Activated CD4-positive, alpha-beta T cell treated with anti-CD3 and anti-CD28 coated beads, Interleukin-2, amount 50 U/mL, for 4 hours (primary cell): ENCODE measurements around the gene ERLIN1.
"Not testable (repeated sequence)": the region's sequence is repeated elsewhere in the genome, so short reads cannot be mapped to it uniquely, and the experiment has no call there.

Source experiments
- DNase-seq, 2 experiments: peaks; one replicate each; pipeline ENCODE4 v3.0.0-alpha.2; 2020

ERLIN1 gene

DNA sequence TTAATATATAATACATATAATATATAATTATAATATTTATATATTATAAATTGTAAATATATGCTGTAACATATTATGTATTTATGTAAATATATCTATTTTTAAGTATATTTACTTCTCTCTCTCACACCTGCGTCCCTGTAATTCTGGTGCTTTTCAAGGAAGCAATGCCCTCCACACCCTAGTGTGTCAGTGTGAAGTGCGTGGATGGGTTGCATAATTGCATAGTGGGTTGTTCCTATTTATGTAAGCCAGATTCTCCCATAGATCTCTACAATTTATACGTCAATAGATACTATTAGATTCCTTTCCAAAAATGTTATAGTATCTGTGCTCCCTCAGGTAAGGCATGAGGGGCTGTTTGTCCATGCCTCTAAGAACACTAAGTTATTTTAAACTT is 54.3 kb downstream of the ERLIN1 start:
- DNase-seq: no peak

DNA sequence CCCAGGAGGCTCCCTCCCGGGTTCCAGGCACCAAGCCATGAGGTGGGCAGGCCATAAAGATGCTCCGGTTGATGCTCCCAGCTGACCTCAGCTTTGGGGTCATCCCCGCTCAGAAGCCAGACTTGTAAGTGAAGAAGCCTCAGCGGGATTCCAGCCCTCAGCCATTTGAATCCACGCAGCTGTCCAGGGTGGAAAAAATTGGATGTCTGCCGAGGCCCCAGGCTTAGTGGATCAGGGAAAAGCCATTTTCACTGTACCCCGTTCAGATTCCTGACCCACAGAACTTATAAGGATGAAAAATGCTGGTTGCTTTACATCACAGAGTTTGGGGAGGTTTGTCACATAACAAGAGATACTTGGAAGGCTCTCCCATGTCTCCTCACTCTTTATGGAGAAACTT is 55.0 kb downstream of the ERLIN1 start:
- no peak for DNase-seq

DNA sequence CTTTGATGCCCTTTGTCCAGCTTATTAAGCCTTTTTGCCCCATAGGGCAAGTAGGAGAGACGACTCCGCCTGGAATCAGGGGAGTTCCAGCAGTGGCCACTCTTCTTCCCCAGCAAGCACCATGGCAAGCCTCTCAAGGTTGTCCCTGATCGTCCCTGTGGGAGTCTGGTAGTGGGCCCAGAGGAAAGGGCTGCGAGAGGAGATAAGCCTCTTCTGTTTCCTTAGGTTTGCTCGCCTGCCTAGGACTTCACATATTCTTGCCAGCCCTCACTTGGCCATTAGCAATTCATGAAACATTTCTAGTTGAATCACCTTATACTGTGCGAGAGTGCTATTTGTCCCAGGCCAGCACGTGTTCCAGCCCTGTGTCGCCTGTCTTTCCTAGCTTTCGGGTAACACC is 56.4 kb downstream of the ERLIN1 start:
- DNase-seq: no peak

DNA sequence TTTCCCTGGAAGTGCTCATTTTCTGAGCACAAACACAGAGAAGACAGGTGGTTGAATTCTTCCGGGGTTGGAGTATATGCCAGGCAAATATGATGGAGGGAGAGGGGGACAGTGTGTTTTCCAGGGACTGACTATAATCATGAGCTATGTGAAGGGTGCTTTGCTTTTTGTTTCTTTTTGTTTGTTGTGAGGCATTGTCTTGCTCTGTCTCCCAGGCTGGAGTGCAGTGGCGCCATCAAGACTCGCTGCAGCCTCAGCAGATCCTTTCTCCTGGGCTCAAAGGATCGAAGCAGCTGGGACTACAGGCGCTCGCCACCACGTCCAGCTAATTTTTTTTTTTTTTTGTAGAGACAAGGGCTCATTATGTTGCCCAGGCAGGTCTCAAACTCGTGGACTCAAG is 56.9 kb downstream of the ERLIN1 start:
- no peak for DNase-seq

DNA sequence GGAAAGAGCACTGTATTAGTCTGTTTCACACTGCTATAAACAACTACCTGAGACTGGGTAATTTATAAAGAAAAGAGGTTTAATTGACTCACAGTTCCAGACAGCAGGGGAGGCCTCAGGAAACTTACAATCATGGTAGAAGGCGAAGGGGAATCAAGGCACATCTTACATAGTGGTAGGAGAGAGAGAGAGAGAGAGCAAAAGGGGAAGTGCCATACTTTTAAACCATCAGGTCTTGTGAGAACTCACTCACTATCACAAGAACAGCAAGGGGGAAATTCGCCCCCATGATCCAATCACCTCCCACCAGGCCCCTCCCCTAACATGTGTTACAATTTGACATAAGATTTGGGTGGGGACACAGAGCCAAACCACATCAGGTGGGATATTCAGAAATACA is 60.5 kb downstream of the ERLIN1 start:
- not testable (repeated sequence) for DNase-seq

DNA sequence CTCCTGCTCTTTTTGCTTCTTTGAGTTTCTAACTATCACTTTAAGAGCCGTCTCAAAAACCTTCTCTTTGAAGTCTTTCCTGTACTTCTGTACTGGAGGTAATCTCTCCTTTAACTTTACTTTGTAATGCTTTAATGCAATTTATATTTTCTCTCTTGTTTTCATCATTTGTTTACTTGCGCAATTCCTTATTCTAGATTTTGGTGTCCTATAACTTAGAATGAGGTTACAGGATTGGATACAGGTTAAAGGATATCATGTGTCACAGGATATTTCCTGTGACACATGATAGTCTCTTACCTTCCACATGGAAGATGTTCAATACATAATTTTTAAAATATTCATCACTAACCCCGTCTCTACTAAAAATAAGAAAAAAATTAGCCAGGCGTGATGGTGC is 61.7 kb downstream of the ERLIN1 start:
- no peak for DNase-seq

DNA sequence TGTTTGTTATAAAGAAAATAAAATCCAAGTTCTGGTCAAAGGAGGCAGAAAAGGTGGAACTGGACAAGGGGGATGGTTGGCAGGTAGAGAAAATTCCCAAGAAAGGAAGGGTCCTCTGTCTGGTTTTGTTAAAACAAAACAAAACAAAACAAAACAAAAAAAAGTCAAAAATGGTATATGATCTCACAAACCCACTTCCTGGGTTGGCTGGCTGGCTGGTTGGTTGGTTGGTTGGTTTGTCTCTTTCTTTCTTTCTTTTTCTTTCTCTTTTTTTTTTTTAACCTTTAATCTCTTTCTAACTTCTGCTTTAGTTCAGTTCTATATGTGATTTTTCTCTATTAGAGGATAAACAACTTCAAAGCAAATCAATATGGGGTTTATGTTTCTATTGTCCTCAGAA is 63.0 kb downstream of the ERLIN1 start:
- no peak for DNase-seq

DNA sequence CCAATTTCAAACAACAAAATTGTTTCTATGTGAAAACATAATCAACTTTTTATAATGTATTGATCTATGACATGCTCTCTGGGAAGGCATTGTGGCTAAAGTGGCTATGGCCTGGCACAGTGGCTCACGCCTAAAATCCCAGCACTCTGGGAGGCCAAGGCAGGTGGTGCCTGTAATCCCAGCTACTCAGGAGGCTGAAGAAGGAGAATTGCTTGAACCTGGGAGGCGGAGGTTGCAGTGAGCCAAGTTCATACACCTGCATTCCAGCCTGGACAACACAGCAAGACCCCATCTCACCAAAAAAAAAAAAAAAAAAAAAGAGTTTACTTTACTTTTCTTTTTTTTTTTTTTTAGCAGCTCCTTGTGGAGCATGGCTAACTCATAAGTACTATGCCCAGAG is 65.3 kb downstream of the ERLIN1 start:
- no peak for DNase-seq

DNA sequence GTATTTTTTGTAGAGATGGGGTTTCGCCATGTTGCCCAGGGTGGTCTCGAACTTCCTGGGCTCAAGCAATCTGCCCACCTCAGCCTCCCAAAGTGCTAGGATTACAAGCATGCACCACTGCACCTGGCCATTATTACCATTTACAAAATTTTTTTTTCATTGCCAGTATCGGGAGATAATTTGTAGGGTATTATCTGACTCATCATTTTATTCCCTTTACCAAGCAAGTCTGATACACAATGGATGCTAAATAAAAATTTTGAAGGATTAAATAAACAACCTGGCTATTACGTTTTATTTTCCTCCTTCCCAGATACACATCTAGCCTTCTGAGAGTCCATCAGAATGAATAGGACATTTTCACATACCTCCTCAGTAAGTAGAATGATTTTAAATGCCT is 66.1 kb downstream of the ERLIN1 start:
- no peak for DNase-seq

DNA sequence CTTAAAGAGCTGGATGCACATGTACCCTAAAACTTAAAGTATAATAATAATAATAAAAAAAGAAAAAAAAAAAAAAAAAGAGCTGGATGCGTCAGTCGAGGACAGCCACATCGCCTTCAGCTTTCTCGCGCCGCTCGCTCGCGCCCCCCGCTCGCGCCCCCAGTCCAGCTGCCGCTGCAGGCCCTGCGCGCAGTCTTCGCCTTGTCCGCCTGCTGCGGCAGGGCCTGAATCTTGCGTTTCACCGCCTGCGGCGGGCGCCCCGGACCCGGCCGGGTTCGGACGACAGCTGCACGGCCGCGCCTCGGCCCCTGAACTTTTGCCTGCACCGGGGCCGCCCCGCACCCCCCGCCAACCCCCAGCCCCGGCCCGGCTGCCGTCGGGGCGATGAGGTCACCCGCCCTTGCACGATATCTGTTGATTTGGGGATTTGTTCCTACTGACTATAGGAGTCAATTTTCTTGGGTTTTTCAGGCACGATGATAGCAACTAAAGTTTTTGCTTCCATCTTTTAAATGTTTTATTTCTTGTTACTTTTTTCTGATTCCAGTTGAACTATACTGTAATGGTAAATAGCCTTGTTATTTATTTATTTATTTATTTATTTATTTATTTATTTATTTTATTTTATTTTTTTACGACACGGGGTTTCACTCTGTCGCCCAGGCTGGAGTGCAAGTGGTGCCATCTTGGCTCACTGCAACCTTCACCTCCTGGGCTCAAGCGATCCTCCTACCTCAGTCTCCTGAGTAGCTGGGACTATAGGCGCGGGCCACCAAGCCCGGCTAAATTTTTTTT is 70.7 kb downstream of the ERLIN1 start:
- DNase-seq: no peak

DNA sequence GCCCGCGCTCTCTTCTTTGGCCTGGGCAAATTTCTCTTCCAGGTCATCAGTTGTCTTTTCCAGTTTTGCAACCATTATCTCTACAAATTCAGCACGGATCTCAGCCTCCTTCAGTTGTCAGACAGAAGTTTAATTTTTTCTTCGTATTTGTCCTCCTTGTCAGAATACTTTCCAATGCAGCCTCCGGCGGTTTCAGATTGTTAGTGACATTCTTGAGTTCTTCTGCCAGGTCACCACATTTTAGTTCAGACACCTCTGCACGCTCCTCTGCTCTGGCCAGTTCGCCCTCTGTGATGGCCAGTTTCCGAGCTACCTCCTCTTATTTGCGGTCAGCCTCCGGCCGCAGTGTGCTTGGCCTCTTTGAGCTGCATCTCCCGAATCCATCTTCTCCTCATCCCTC is 71.4 kb downstream of the ERLIN1 start:
- no peak for DNase-seq

DNA sequence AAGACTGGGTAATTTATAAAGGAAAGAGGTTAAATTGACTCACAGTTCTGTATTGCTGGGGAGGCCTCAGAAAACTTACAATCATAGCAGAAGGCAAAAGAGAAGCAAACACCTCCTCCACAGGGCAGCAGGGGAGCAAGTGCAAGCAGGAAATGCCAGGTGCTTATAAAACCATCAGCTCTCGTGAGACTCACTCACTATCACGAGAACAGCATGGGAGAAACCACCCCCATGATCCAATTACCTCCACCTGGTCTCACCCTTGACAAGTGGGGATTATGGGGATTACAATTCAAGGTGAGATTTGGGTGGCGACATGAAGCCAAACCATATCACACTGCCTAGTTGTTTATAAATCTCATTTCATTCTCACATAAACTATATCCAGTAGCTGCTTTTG is 76.2 kb downstream of the ERLIN1 start:
- no peak for DNase-seq

DNA sequence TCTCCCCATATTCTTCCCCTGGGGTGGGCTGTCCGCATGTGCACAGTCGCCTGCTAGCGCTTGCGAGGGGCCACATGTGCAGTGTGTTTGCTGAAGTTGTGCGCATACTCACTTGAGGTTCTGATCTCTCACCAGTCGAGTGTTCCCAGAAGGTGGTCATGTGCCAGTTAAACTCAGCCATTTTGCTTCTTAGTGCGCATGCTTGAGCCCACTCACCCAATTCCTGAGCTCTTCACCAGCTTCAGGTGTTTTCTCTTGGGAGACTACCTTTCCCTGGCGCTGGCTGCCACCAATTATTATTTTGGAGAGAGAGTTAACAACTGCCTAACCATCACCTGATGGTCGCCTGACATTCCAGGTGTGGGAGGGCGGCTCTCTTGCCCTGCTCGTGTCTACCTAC is 79.0 kb downstream of the ERLIN1 start:
- DNase-seq: no peak

DNA sequence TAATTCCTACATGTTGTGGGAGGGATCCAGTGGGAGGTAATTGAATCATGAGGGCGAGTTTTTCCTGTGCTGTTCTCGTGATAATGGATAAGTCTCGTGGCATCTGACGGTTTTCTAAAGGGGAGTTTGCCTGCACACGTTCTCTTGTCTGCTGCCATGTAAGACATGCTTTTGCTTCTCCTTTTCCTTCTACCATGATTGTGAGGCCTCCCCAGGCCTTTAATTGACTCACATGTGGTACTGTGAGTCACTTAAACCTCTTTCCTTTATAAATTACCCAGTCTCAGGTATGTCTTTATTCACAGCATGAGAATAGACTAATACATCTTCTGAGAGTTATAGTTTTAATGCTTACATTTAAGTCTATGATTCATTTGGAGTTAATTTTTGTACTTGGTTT is 81.5 kb downstream of the ERLIN1 start:
- no peak for DNase-seq

DNA sequence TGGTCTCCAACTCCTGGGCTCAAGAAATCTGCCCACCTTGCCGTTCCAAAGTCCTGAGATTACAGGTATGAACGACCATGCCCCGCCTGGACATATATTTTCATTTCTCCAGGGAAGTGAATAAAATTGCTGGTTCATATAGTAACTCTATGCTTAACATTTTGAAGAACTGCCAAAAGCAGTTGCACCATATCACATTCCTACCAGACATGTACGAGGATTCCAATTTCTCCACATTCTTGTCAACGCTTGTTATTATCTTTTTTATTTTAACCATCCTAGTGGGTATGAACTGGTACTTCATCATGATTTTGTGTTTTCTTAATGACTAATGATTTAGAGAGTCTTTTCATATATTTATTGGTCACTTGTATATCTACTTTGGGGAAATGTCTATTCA is 82.2 kb downstream of the ERLIN1 start:
- no peak for DNase-seq

DNA sequence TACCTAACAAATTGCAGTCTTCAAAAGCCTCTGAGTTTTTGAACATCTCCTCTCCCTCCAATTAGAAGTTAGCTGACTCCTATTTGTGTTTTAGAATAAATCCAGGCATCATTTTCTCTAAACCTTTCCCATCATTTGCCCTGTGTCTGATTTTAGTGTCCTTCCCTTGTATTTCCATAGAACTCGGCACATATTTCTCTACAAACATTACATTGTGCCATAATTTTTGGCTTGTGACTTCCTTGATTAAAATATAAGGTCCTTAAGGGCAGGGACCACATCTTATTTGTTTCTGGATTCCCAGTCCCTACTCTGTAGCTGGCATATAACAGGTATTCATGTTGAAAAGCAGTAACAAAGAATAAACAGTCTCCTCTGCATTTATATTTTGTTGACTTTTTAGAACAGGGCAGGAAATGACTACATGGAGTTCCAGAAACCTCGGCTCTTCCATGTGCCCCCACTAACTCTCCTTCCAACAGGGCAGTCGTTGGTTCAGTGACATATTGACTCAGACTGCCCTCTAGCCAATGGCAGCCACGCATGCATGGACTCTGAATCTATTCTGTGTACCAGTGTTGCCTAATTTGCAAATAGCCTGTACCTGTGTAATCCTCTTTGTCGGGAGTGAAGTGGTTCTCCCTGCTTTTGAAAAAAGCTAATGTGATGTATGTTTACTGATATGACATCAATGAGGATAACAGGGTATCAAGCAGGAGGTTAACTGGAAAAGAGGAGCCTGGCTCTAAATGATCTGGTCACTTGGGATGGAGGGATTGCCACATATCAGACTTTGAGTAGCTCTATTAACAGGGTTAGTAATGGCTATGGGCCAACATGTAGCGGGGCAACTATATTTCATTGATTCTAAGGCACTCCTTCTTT is 84.4 kb downstream of the ERLIN1 start:
- DNase-seq: no peak

DNA sequence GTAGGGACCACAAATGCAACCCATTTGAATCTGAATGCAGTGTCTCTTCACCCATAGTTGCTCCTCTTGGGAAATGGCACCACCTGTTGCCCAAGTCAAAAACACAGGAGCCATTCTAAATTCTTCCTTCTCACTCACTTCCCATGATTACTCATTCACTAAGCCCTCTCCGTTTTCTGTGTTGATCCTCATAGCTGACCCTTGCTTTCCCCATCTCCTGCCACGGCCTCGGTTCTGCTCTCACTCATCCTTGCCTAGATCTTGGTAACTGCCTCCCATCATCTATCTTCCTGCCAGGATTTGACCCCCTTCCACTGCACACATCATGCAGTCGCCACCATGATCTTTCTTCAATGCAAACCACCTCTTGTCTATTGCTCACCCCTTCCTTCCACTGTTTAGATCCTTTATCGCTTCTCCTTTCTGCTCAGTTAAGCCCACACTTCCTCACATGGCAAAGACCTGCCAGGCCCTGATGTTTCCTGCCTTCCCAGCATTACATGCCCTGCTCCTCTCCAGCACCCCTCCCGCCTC is 85.1 kb downstream of the ERLIN1 start:
- DNase-seq: no peak
